ENCODE results near the gene NMD3. TPM values are rescaled to one million over a fixed set of nuclear protein-coding genes. Genes with fewer than 3 reads are reported as not detected.

NMD3 gene
- polyA plus RNA-seq, 1 donor from 2014 or later: 25.3 TPM

GRCh38 chr3:161270991-161271390 is 49.9 kb downstream of the NMD3 start:
- Histone ChIP-seq H3K27me3 (ENCODE audit: insufficient read depth, low read depth, low read length) (no peaks in the 10 kb centered on the region), H3K4me3 (ENCODE audit: low read length) (no peak overlapping the region), H3K27ac (ENCODE audit: low read length) (no peak overlapping the region), H3K79me2 (replicated peaks; ENCODE audit: insufficient read depth, low read length) (no peaks in the 10 kb centered on the region), H3K9me2 (ENCODE audit: insufficient read depth, low read length) (no peaks in the 10 kb centered on the region), H3F3A (ENCODE audit: insufficient read depth, low read length, poor library complexity, severe bottlenecking) (no peaks in the 10 kb centered on the region), H4K20me1 (ENCODE audit: insufficient read depth) (no peaks in the 10 kb centered on the region), H3K4me2 (ENCODE audit: low read length) (no peak overlapping the region), H3K9me3 (ENCODE audit: low read length) (no peaks in the 10 kb centered on the region), H2AFZ (ENCODE audit: low read depth, low read length) (no peak overlapping the region), H3K36me3 (ENCODE audit: insufficient read depth, low read length) (no peaks in the 10 kb centered on the region), H3K9ac (ENCODE audit: low read length) (no peak overlapping the region)
- TF ChIP-seq EP300 (conservative IDR thresholded peaks at IDR 0.05; ENCODE audit: poor library complexity, severe bottlenecking): no peak
- TF ChIP-seq EZH2 (IDR thresholded peaks at IDR 0.05; ENCODE audit: borderline replicate concordance, insufficient read depth, low read length, poor library complexity, severe bottlenecking): no peak

- no peak overlapping the region for H3K9ac ChIP-seq (ENCODE audit: low read length)
- H3K4me2 ChIP-seq (ENCODE audit: low read length): no peak overlapping the region
- H3K4me3 ChIP-seq (ENCODE audit: low read length): no peak overlapping the region
- no peaks in the 10 kb centered on the region for H3K27me3 ChIP-seq (ENCODE audit: insufficient read depth, low read depth, low read length)
- H3K36me3 ChIP-seq (ENCODE audit: insufficient read depth, low read length): no peaks in the 10 kb centered on the region
- no peaks in the 10 kb centered on the region for H3K9me2 ChIP-seq (ENCODE audit: insufficient read depth, low read length)
- no peaks in the 10 kb centered on the region for H3K79me2 ChIP-seq (replicated peaks; ENCODE audit: insufficient read depth, low read length)
- H3F3A ChIP-seq (ENCODE audit: insufficient read depth, low read length, poor library complexity, severe bottlenecking): no peaks in the 10 kb centered on the region
- H2AFZ ChIP-seq (ENCODE audit: low read depth, low read length): no peak overlapping the region
- TF ChIP-seq REST (IDR thresholded peaks at IDR 0.05; ENCODE audit: borderline replicate concordance) (no peak), SMC3 (conservative IDR thresholded peaks at IDR 0.05; ENCODE audit: poor library complexity) (no peak), TAF1 (IDR thresholded peaks at IDR 0.05; ENCODE audit: low read depth) (no peak), POLR2AphosphoS5 (IDR thresholded peaks at IDR 0.05) (no peak), CTCF (IDR thresholded peaks at IDR 0.05; ENCODE audit: poor library complexity, severe bottlenecking) (no peak), EP300 (conservative IDR thresholded peaks at IDR 0.05; ENCODE audit: poor library complexity, severe bottlenecking) (no peak), EZH2 (IDR thresholded peaks at IDR 0.05; ENCODE audit: borderline replicate concordance, insufficient read depth, low read length, poor library complexity, severe bottlenecking) (no peak), RAD21 (conservative IDR thresholded peaks at IDR 0.05) (no peak), MXI1 (conservative IDR thresholded peaks at IDR 0.05; ENCODE audit: poor library complexity, severe bottlenecking) (no peak)
- H4K20me1 ChIP-seq (ENCODE audit: insufficient read depth): no peaks in the 10 kb centered on the region
- no peaks in the 10 kb centered on the region for H3K9me3 ChIP-seq (ENCODE audit: low read length)
- no peak overlapping the region for H3K27ac ChIP-seq (ENCODE audit: low read length)
Observed at GRCh38 chr3:161271646-161272045, 50.5 kb downstream of the NMD3 start.

- TF ChIP-seq CTCF (IDR thresholded peaks at IDR 0.05; ENCODE audit: poor library complexity, severe bottlenecking): no peak
- TF ChIP-seq POLR2AphosphoS5 (IDR thresholded peaks at IDR 0.05): no peak
- no peak for TF ChIP-seq RAD21 (conservative IDR thresholded peaks at IDR 0.05)
- TF ChIP-seq EP300 (conservative IDR thresholded peaks at IDR 0.05; ENCODE audit: poor library complexity, severe bottlenecking): no peak
- TF ChIP-seq REST (IDR thresholded peaks at IDR 0.05; ENCODE audit: borderline replicate concordance): no peak
- no peak for TF ChIP-seq EZH2 (IDR thresholded peaks at IDR 0.05; ENCODE audit: borderline replicate concordance, insufficient read depth, low read length, poor library complexity, severe bottlenecking)
- no peak for TF ChIP-seq TAF1 (IDR thresholded peaks at IDR 0.05; ENCODE audit: low read depth)
- TF ChIP-seq SMC3 (conservative IDR thresholded peaks at IDR 0.05; ENCODE audit: poor library complexity): no peak
- no peak for TF ChIP-seq MXI1 (conservative IDR thresholded peaks at IDR 0.05; ENCODE audit: poor library complexity, severe bottlenecking)
- Histone ChIP-seq H2AFZ (ENCODE audit: low read depth, low read length) (no peak overlapping the region), H3K4me3 (ENCODE audit: low read length) (no peak overlapping the region), H3K27ac (ENCODE audit: low read length) (no peak overlapping the region), H3K36me3 (ENCODE audit: insufficient read depth, low read length) (no peaks in the 10 kb centered on the region), H3K9ac (ENCODE audit: low read length) (no peak overlapping the region), H3F3A (ENCODE audit: insufficient read depth, low read length, poor library complexity, severe bottlenecking) (no peaks in the 10 kb centered on the region), H3K4me2 (ENCODE audit: low read length) (no peak overlapping the region), H3K79me2 (replicated peaks; ENCODE audit: insufficient read depth, low read length) (no peaks in the 10 kb centered on the region), H4K20me1 (ENCODE audit: insufficient read depth) (no peaks in the 10 kb centered on the region), H3K9me2 (ENCODE audit: insufficient read depth, low read length) (no peaks in the 10 kb centered on the region), H3K27me3 (ENCODE audit: insufficient read depth, low read depth, low read length) (no peaks in the 10 kb centered on the region), H3K9me3 (ENCODE audit: low read length) (no peaks in the 10 kb centered on the region)
Observed at GRCh38 chr3:161272524-161272923, 51.4 kb downstream of the NMD3 start.

All from neural cell (in vitro differentiated cells).